H9 (cell line): ENCODE results near the gene KLHL7. TPM values are rescaled to one million over a fixed set of nuclear protein-coding genes. Genes with fewer than 3 reads are reported as not detected.

Source experiments
- DNase-seq: peaks from one replicate; pipeline ENCODE4 v3.0.0-alpha.2; 2017
- H2AFZ ChIP-seq: one replicate; pipeline ENCODE4 v1.6.1; 2013; ENCODE audit warnings: mild to moderate bottlenecking, low read length, control low read depth, moderate library complexity
- H2AK5ac ChIP-seq: 2 replicates; pipeline ENCODE4 v1.6.1; 2013; ENCODE audit warnings: low read length, control low read depth, mixed read lengths; ENCODE audit not compliant: insufficient read length
- H2BK120ac ChIP-seq: one replicate; pipeline ENCODE4 v1.6.1; 2013; ENCODE audit warnings: low read depth, mild to moderate bottlenecking, low read length, control low read depth, inconsistent platforms; ENCODE audit not compliant: poor library complexity, severe bottlenecking
- H2BK12ac ChIP-seq: 2 replicates; pipeline ENCODE4 v1.6.1; 2013; ENCODE audit warnings: low read length, control low read depth, mixed read lengths, low read depth; ENCODE audit not compliant: insufficient read length
- H2BK15ac ChIP-seq: 2 replicates; pipeline ENCODE4 v1.6.1; 2013; ENCODE audit warnings: low read depth, low read length, control low read depth
- H2BK20ac ChIP-seq: one replicate; pipeline ENCODE4 v1.6.1; 2013; ENCODE audit warnings: low read depth, mild to moderate bottlenecking, low read length, control low read depth, inconsistent platforms; ENCODE audit not compliant: poor library complexity, severe bottlenecking
- H2BK5ac ChIP-seq: 2 replicates; pipeline ENCODE4 v1.6.1; 2013; ENCODE audit warnings: low read length, control low read depth, mixed read lengths; ENCODE audit not compliant: insufficient read length
- H3K14ac ChIP-seq: 2 replicates; pipeline ENCODE4 v1.6.1; 2013; ENCODE audit warnings: low read length, control low read depth; ENCODE audit not compliant: insufficient read depth
- H3K18ac ChIP-seq: 2 replicates; pipeline ENCODE4 v1.6.1; 2013; ENCODE audit warnings: low read depth, mild to moderate bottlenecking, mixed read lengths, low read length, control low read depth; ENCODE audit not compliant: insufficient read length
- H3K23ac ChIP-seq: 2 replicates; pipeline ENCODE4 v1.6.1; 2013; ENCODE audit warnings: low read length, control low read depth, mixed read lengths, low read depth; ENCODE audit not compliant: insufficient read length
- H3K23me2 ChIP-seq: 2 replicates; pipeline ENCODE4 v1.6.1; 2013; ENCODE audit warnings: low read depth, mild to moderate bottlenecking, mixed read lengths, low read length, control low read depth; ENCODE audit not compliant: insufficient read length, poor library complexity, severe bottlenecking
- H3K27ac ChIP-seq: 2 replicates; pipeline ENCODE4 v1.5.1; 2013; ENCODE audit warnings: low read length, control low read depth, mixed read lengths, low read depth; ENCODE audit not compliant: insufficient read length
- H3K27me3 ChIP-seq: 2 replicates; pipeline ENCODE4 v1.6.1; 2013; ENCODE audit warnings: low read length, control low read depth, inconsistent platforms; ENCODE audit not compliant: insufficient read depth
- H3K4ac ChIP-seq: 2 replicates; pipeline ENCODE4 v1.6.1; 2013; ENCODE audit warnings: low read depth, mild to moderate bottlenecking, control low read depth, inconsistent platforms, low read length, moderate library complexity
- H3K4me1 ChIP-seq: 2 replicates; pipeline ENCODE4 v1.6.1; 2013; ENCODE audit warnings: low read length, control low read depth, inconsistent platforms; ENCODE audit not compliant: insufficient read depth
- H3K4me2 ChIP-seq: 2 replicates; pipeline ENCODE4 v1.6.1; 2013; ENCODE audit warnings: low read length, control low read depth, mixed read lengths; ENCODE audit not compliant: insufficient read length, insufficient read depth
- H3K56ac ChIP-seq: 2 replicates; pipeline ENCODE4 v1.6.1; 2013; ENCODE audit warnings: low read depth, mild to moderate bottlenecking, mixed read lengths, low read length, control low read depth; ENCODE audit not compliant: insufficient read length
- H3K79me1 ChIP-seq: 2 replicates; pipeline ENCODE4 v1.6.1; 2013; ENCODE audit warnings: low read depth, mild to moderate bottlenecking, moderate library complexity, low read length, control low read depth, inconsistent platforms; ENCODE audit not compliant: insufficient read depth, poor library complexity, severe bottlenecking
- H3K79me2 ChIP-seq: 2 replicates; pipeline ENCODE4 v1.6.1; 2013; ENCODE audit warnings: low read length, control low read depth, inconsistent platforms; ENCODE audit not compliant: insufficient read depth
- H3K9ac ChIP-seq: 2 replicates; pipeline ENCODE4 v1.6.1; 2013; ENCODE audit warnings: low read length, control low read depth, mixed read lengths; ENCODE audit not compliant: insufficient read length; ENCODE audit errors: extremely low read depth
- H3K9me3 ChIP-seq: one replicate; pipeline ENCODE4 v1.6.1; 2013; ENCODE audit warnings: low read depth, low read length, inconsistent platforms; ENCODE audit not compliant: control insufficient read depth
- H3T11ph ChIP-seq: one replicate; pipeline ENCODE4 v1.6.1; 2013; ENCODE audit warnings: mild to moderate bottlenecking, low read length, control low read depth, inconsistent platforms
- H4K20me1 ChIP-seq: one replicate; pipeline ENCODE4 v1.6.1; 2013; ENCODE audit not compliant: control insufficient read depth, insufficient read length, insufficient read depth
- H4K5ac ChIP-seq: 2 replicates; pipeline ENCODE4 v1.6.1; 2013; ENCODE audit warnings: low read depth, mild to moderate bottlenecking, mixed read lengths, low read length, control low read depth; ENCODE audit not compliant: insufficient read length
- H4K8ac ChIP-seq: replicated peaks from 2 replicates; pipeline ENCODE4 v1.6.1; 2013; ENCODE audit warnings: low read length, control low read depth, mixed read lengths, low read depth; ENCODE audit not compliant: insufficient read length
- H4K91ac ChIP-seq: 2 replicates; pipeline ENCODE4 v1.6.1; 2013; ENCODE audit warnings: low read depth, mild to moderate bottlenecking, moderate library complexity, mixed read lengths, low read length, control low read depth; ENCODE audit not compliant: insufficient read length
- H3K27ac Mint-ChIP-seq, 3 experiments: 2 replicates in 2 of 3; 3 replicates in 1 of 3; pipeline ENCODE4 v1.8.0; 2020 to 2021; ENCODE audit warnings: mixed read lengths in 3 of 3, mild to moderate bottlenecking in 1 of 3, moderate library complexity in 1 of 3
- H3K27me3 Mint-ChIP-seq: 2 replicates; pipeline ENCODE4 v1.8.0; 2021; ENCODE audit warnings: low read depth, mild to moderate bottlenecking, moderate library complexity, mixed read lengths
- H3K36me3 Mint-ChIP-seq, 3 experiments: 2 replicates in 2 of 3; 3 replicates in 1 of 3; pipeline ENCODE4 v1.8.0; 2020 to 2021; ENCODE audit warnings: low read depth in 3 of 3, mixed read lengths in 3 of 3; ENCODE audit not compliant: insufficient read depth in 1 of 3
- H3K4me1 Mint-ChIP-seq, 2 experiments: 2 replicates each; pipeline ENCODE4 v1.8.0; 2020; ENCODE audit warnings: mixed read lengths in 2 of 2
- H3K4me3 Mint-ChIP-seq, 2 experiments: 2 replicates in 1 of 2; 3 replicates in 1 of 2; pipeline ENCODE4 v1.8.0; 2020 to 2021; ENCODE audit warnings: mild to moderate bottlenecking in 2 of 2, mixed read lengths in 2 of 2, moderate library complexity in 1 of 2
- H3K9me3 Mint-ChIP-seq, 2 experiments: 2 replicates in 1 of 2; 3 replicates in 1 of 2; pipeline ENCODE4 v1.8.0; 2020; ENCODE audit warnings: mild to moderate bottlenecking in 2 of 2, mixed read lengths in 2 of 2, moderate library complexity in 1 of 2
- WGBS: extraction: QIAGEN DNeasy Blood & Tissue Kit; methylation state at CpG from one replicate; pipeline ENCODE4 v1.1.7; 2013; ENCODE audit warnings: missing lambda C conversion rate, low lambda C conversion rate, mixed read lengths; ENCODE audit not compliant: insufficient read length; ENCODE audit errors: extremely low coverage; 5-methylcytosine and 5-hydroxymethylcytosine counted together
- total RNA-seq: library from RNA; stranded (reverse); gene quantifications from 2 replicates; pipeline ENCODE4 v1.2.1, GENCODE V29; 2021
- TF ChIP-seq, protein P1 (sequence below): fragments of 200-600 bp; sonication (generic); conservative IDR thresholded peaks from 3 replicates; pipeline ENCODE4 v1.8.0; 2021; ENCODE audit warnings: antibody characterized with exemption, mild to moderate bottlenecking

Gene KLHL7
- total RNA-seq, 1 experiment from 2014 or later, result 56.7 TPM

GRCh38 chr7:23107781-23108180 is 2.2 kb downstream of the KLHL7 start:
- no peak overlapping the region for H3K56ac ChIP-seq
- H2BK15ac ChIP-seq, result no peak overlapping the region
- H2BK12ac ChIP-seq, result no peak overlapping the region
- peaks cover 12% of the 10 kb centered on the region for H3K23me2 ChIP-seq
- no peak overlapping the region for H2AFZ ChIP-seq
- H4K91ac ChIP-seq, result no peak overlapping the region
- no peak overlapping the region for H2BK5ac ChIP-seq
- DNase-seq, result no peak
- peaks cover 48% of the 10 kb centered on the region; the same call in 1 of the 2 replicates for H3K79me2 ChIP-seq
- no peak overlapping the region for H3K14ac ChIP-seq
- peaks cover 4 to 16% (median 15%) of the 10 kb centered on the region in 3 experiments; a peak in 6 of 7 replicates for H3K36me3 Mint-ChIP-seq
- peak overlapping the region; percentile 91 to 96 for H3K4me3 Mint-ChIP-seq
- no peak overlapping the region for H4K8ac ChIP-seq
- no peaks in the 10 kb centered on the region for H3K27me3 Mint-ChIP-seq
- H3K4ac ChIP-seq, result no peak overlapping the region
- H3K4me1 Mint-ChIP-seq, result peaks cover 48 to 49% of the 10 kb centered on the region in 2 experiments
- H3K4me2 ChIP-seq, result peak overlapping the region; percentile 73
- H4K20me1 ChIP-seq, result no peaks in the 10 kb centered on the region
- H3K9me3 ChIP-seq, result no peaks in the 10 kb centered on the region
- no peak overlapping the region for H2AK5ac ChIP-seq
- H2BK120ac ChIP-seq, result no peak overlapping the region
- TF ChIP-seq, protein P1, sequence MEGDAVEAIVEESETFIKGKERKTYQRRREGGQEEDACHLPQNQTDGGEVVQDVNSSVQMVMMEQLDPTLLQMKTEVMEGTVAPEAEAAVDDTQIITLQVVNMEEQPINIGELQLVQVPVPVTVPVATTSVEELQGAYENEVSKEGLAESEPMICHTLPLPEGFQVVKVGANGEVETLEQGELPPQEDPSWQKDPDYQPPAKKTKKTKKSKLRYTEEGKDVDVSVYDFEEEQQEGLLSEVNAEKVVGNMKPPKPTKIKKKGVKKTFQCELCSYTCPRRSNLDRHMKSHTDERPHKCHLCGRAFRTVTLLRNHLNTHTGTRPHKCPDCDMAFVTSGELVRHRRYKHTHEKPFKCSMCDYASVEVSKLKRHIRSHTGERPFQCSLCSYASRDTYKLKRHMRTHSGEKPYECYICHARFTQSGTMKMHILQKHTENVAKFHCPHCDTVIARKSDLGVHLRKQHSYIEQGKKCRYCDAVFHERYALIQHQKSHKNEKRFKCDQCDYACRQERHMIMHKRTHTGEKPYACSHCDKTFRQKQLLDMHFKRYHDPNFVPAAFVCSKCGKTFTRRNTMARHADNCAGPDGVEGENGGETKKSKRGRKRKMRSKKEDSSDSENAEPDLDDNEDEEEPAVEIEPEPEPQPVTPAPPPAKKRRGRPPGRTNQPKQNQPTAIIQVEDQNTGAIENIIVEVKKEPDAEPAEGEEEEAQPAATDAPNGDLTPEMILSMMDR, result no peak
- peaks cover 0 to 2% of the 10 kb centered on the region in 2 experiments; a peak in 2 of 5 replicates for H3K9me3 Mint-ChIP-seq
- no peak overlapping the region for H2BK20ac ChIP-seq
- 0 out of 7 replicates have a peak overlapping the region, but pooled peaks of 1 of the 3 experiments have one; percentile 97 for H3K27ac Mint-ChIP-seq
- H3K79me1 ChIP-seq, result no peaks in the 10 kb centered on the region
- no peak overlapping the region for H4K5ac ChIP-seq
- no peak overlapping the region for H3T11ph ChIP-seq
- H3K4me1 ChIP-seq, result peaks cover 2% of the 10 kb centered on the region; the same call in 1 of the 2 replicates
- no peaks in the 10 kb centered on the region for H3K27me3 ChIP-seq
- H3K27ac ChIP-seq, result no peak overlapping the region
- no peak overlapping the region for H3K23ac ChIP-seq
- no peak overlapping the region for H3K9ac ChIP-seq
- WGBS, result no CpG with 5 or more reads among the region's 2 CpGs
- H3K18ac ChIP-seq, result no peak overlapping the region
